Ishikawa (cell line): ENCODE measurements around the gene STAT6.

ENCODE experiments used
- CEBPB ChIP-seq: IDR thresholded peaks from 2 replicates; pipeline ENCODE4 v1.6.1; 2012
- EGR1 ChIP-seq: IDR thresholded peaks from 2 replicates; pipeline ENCODE4 v1.6.1; 2012
- EP300 ChIP-seq: IDR thresholded peaks from 2 replicates; pipeline ENCODE4 v1.6.1; 2012; ENCODE audit warnings: borderline replicate concordance
- TAF1 ChIP-seq: IDR thresholded peaks from 2 replicates; pipeline ENCODE4 v1.6.1; 2012; ENCODE audit warnings: low read depth, mild to moderate bottlenecking
- TCF12 ChIP-seq: IDR thresholded peaks from 2 replicates; pipeline ENCODE4 v1.6.1; 2012; ENCODE audit warnings: low read depth
- YY1 ChIP-seq: IDR thresholded peaks from 2 replicates; pipeline ENCODE4 v1.6.1; 2012; ENCODE audit warnings: low read depth
- ZBTB7A ChIP-seq: IDR thresholded peaks from 2 replicates; pipeline ENCODE4 v1.6.1; 2012; ENCODE audit warnings: low read depth
- TF ChIP-seq, protein P1 (sequence below): IDR thresholded peaks from 2 replicates; pipeline ENCODE4 v1.6.1; 2012
- TF ChIP-seq, protein P2 (sequence below): IDR thresholded peaks from 2 replicates; pipeline ENCODE4 v1.6.1; 2012; ENCODE audit warnings: low read depth, mild to moderate bottlenecking

GRCh38 chr12:57069523-57069922 is 41.6 kb downstream of the STAT6 start:
- TF ChIP-seq, protein P1, sequence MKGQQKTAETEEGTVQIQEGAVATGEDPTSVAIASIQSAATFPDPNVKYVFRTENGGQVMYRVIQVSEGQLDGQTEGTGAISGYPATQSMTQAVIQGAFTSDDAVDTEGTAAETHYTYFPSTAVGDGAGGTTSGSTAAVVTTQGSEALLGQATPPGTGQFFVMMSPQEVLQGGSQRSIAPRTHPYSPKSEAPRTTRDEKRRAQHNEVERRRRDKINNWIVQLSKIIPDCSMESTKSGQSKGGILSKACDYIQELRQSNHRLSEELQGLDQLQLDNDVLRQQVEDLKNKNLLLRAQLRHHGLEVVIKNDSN, result no peak
- TF ChIP-seq EP300 (no peak), ZBTB7A (no peak), TAF1 (no peak), YY1 (no peak), CEBPB (no peak; the same call in 1 of the 2 replicates), TCF12 (no peak), EGR1 (no peak)
- TF ChIP-seq, protein P2, sequence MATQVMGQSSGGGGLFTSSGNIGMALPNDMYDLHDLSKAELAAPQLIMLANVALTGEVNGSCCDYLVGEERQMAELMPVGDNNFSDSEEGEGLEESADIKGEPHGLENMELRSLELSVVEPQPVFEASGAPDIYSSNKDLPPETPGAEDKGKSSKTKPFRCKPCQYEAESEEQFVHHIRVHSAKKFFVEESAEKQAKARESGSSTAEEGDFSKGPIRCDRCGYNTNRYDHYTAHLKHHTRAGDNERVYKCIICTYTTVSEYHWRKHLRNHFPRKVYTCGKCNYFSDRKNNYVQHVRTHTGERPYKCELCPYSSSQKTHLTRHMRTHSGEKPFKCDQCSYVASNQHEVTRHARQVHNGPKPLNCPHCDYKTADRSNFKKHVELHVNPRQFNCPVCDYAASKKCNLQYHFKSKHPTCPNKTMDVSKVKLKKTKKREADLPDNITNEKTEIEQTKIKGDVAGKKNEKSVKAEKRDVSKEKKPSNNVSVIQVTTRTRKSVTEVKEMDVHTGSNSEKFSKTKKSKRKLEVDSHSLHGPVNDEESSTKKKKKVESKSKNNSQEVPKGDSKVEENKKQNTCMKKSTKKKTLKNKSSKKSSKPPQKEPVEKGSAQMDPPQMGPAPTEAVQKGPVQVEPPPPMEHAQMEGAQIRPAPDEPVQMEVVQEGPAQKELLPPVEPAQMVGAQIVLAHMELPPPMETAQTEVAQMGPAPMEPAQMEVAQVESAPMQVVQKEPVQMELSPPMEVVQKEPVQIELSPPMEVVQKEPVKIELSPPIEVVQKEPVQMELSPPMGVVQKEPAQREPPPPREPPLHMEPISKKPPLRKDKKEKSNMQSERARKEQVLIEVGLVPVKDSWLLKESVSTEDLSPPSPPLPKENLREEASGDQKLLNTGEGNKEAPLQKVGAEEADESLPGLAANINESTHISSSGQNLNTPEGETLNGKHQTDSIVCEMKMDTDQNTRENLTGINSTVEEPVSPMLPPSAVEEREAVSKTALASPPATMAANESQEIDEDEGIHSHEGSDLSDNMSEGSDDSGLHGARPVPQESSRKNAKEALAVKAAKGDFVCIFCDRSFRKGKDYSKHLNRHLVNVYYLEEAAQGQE, result no peak
